ENCODE measurements around the gene CNTFR. TPM values are rescaled to one million over a fixed set of nuclear protein-coding genes. Genes with fewer than 3 reads are reported as not detected.

The CNTFR gene
- total RNA-seq, 2 experiments from 2014 or later: not detected

DNA sequence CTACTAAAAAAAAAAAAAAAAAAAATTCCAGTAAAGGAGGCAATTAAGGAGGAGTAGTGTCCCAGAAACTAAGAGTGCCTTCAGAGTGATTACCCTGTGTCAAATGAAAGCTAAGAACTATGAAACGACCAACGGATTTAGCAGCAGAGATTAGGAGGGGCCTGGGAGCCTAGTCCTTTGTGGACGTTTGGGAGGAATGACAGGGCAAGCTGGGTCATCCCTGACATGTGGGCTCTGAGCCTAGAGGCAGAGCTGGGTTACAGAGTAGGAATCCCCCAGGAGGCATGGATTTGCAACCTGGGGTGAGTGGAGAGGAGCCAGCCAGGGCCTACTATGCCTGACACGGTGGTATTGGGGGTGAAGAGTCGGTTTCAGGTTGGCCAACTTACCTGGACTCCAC, 43.6 kb upstream of the CNTFR start:
- ATAC-seq (no peak), DNase-seq (no peak)
- TF ChIP-seq, protein P1, sequence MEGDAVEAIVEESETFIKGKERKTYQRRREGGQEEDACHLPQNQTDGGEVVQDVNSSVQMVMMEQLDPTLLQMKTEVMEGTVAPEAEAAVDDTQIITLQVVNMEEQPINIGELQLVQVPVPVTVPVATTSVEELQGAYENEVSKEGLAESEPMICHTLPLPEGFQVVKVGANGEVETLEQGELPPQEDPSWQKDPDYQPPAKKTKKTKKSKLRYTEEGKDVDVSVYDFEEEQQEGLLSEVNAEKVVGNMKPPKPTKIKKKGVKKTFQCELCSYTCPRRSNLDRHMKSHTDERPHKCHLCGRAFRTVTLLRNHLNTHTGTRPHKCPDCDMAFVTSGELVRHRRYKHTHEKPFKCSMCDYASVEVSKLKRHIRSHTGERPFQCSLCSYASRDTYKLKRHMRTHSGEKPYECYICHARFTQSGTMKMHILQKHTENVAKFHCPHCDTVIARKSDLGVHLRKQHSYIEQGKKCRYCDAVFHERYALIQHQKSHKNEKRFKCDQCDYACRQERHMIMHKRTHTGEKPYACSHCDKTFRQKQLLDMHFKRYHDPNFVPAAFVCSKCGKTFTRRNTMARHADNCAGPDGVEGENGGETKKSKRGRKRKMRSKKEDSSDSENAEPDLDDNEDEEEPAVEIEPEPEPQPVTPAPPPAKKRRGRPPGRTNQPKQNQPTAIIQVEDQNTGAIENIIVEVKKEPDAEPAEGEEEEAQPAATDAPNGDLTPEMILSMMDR (IDR thresholded peaks at IDR 0.05): no peak
- Mint-ChIP-seq H3K9me3 (no peaks in the 10 kb centered on the region), H3K27me3 (peaks cover 16% of the 10 kb centered on the region), H3K4me3 (no peak overlapping the region), H3K36me3 (ENCODE audit: low read depth) (peaks cover 23% of the 10 kb centered on the region), H3K4me1 (ENCODE audit: low read depth) (peaks cover 37% of the 10 kb centered on the region), H3K27ac (no peak overlapping the region)
- ChIA-PET POLR2A (interaction anchor here (1.4 to 7.3 kb wide), 4 partner anchors 13 to 21 kb away, joined by 5 to 63 read pairs (median 47); partner anchors contain the start of genes DCTN3, GALT and RPP25L), CTCF (interaction anchor here (0.6 to 8.4 kb wide), 15 partner anchors 10 to 255 kb away, joined by 3 to 142 read pairs (median 10); partner anchors contain the start of genes CNTFR, DCTN3, GALT and RPP25L)
- intact Hi-C loops (cut with micrococcal nuclease): no loop called here

DNA sequence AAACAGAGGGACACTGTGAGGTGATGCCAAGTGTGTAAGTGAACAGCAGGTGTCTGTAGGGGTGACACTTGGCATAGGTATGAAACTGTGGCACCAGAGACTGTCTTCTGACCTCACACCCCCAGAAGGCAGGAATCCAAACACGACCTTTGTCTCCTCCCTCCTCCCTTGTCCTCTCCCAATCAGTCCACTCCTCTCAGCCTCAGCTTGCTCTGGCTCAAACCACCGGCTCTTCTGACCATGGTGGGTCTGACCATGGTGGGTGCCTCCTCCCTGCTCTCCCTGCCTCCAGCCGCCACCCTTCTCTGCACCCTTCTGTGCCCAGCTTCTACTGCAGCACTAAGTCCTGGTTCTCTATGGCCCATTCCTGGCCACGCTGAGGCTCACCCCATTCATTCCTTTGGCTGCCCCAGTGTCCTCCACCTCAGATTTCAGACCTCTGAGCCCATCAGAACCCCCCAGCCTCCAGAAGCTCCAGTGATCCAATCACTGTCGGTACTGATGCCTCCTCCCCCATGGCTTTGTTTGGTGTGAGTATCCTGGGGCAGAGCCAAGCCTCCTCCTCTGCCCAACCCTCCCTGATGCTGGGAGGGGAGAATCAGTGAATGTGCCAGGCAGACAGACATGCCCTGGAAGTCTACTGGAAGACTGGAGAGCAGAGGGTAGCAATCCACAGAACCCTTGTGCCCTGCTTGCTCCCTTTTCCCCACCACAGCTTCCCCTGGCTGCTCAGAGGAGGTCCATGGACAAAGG, 41.1 kb upstream of the CNTFR start:
- Mint-ChIP-seq H3K4me1 (ENCODE audit: low read depth) (peaks cover 28% of the 10 kb centered on the region), H3K4me3 (no peak overlapping the region), H3K9me3 (no peaks in the 10 kb centered on the region), H3K27me3 (peaks cover 40% of the 10 kb centered on the region), H3K36me3 (ENCODE audit: low read depth) (peaks cover 12% of the 10 kb centered on the region), H3K27ac (no peak overlapping the region)
- intact Hi-C loops (cut with micrococcal nuclease): no loop called here
- ChIA-PET CTCF (interaction anchor here (1.8 to 8.4 kb wide), 2 partner anchors 16 to 17 kb away, joined by 9 to 133 read pairs; partner anchors contain the start of gene GALT), POLR2A (no interaction called here)
- TF ChIP-seq, protein P1 (IDR thresholded peaks at IDR 0.05): no peak
- no peak for ATAC-seq
- DNase-seq: no peak

DNA sequence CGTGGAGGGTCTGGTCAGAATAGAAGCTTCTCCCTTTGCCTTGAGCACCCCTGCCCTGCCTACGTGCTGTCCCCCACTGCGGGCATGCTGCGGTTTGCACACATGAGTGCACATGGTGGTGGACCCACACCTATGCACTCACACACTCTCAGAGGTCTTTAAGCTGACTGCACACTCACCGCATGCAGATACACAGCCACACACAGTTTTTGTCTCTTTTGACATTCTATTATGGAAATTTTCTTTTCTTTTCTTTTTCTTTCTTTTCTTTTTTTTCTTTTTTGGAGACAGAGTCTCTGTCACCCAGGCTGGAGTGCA, 39.9 kb upstream of the CNTFR start:
- CTCF ChIA-PET: interaction anchor here (0.8 to 1.8 kb wide), 5 partner anchors 8 to 25 kb away, joined by 3 to 9 read pairs (median 4); partner anchors contain the start of genes DCTN3 and SIGMAR1
- no peak overlapping the region for H3K27ac Mint-ChIP-seq
- ATAC-seq: peak; percentile 2
- peak overlapping the region; percentile 55 for H3K4me3 Mint-ChIP-seq
- H3K27me3 Mint-ChIP-seq: peaks cover 45% of the 10 kb centered on the region
- intact Hi-C loops (cut with micrococcal nuclease): no loop called here
- H3K4me1 Mint-ChIP-seq (ENCODE audit: low read depth): peaks cover 18% of the 10 kb centered on the region
- peaks cover 2% of the 10 kb centered on the region for H3K36me3 Mint-ChIP-seq (ENCODE audit: low read depth)
- DNase-seq: no peak
- POLR2A ChIA-PET: interaction anchor here (0.6 to 1.5 kb wide), 4 partner anchors 8 to 14 kb away, joined by 3 to 5 read pairs (median 4); partner anchors contain the start of gene SIGMAR1
- TF ChIP-seq, protein P1 (IDR thresholded peaks at IDR 0.05): no peak
- H3K9me3 Mint-ChIP-seq: no peaks in the 10 kb centered on the region

DNA sequence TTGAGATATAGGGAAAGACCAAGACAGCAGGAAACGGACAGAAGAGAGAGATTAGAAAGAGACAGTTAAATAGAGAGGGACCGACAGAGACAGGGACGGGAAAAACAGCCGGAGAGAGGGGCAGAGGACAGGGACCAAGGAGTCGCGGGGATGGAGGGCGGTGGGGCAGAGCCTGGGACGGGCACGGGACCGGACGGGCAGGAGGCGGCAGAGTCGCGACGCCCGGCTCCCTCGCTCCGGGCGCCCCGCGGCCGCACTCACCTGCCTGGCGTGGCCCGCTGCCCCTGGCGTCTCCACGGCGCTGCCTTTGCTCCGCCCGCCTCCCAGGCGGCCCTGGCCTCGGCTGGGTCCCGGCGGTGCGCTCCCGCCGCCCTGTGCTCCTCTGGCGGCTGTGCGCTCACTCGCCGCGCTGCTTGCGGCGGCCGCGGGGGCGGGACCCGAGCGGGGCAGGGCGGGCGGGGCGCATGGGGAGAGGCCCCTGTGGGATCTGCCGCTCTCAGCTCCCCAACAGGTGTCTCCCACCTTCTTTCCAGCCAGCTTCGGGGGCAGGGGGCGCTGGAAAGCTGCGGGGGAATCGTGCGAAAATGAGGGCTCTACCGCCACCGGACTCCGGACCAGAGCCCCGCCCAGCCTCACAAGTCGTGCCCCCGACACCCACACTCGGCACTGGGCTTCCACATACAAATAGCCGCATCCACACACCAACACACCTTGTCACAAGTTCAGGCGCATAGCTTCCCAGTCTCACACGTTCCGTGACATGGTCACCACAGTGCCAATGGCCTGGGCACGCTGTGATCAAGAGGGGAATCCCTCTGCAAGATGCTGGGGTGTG, 39.3 kb upstream of the CNTFR start, which contains the start of gene ARID3C:
ARID3C (minus strand) TSS at position 411 of the 835 bp plus-strand sequence. CDS start 1,052 bp downstream, outside the sequence.
- peaks cover under 1% of the 10 kb centered on the region for H3K36me3 Mint-ChIP-seq (ENCODE audit: low read depth)
- ATAC-seq: peak; percentile 84
- ChIA-PET POLR2A (interaction anchor here (0.6 to 1.5 kb wide), 4 partner anchors 9 to 14 kb away, joined by 3 to 5 read pairs (median 4); partner anchors contain the start of gene SIGMAR1), CTCF (interaction anchor here (0.9 to 1.8 kb wide), 5 partner anchors 8 to 25 kb away, joined by 3 to 9 read pairs (median 4); partner anchors contain the start of genes DCTN3 and SIGMAR1)
- H3K9me3 Mint-ChIP-seq: no peaks in the 10 kb centered on the region
- DNase-seq: peak; percentile 50
- peaks cover 18% of the 10 kb centered on the region for H3K4me1 Mint-ChIP-seq (ENCODE audit: low read depth)
- intact Hi-C loops (cut with micrococcal nuclease): no loop called here
- H3K4me3 Mint-ChIP-seq: peak within 1 kb of the TSS; percentile 61
- H3K27me3 Mint-ChIP-seq: peaks cover 49% of the 10 kb centered on the region
- TF ChIP-seq, protein P1 (IDR thresholded peaks at IDR 0.05): no peak
- no peak within 1 kb of the TSS for H3K27ac Mint-ChIP-seq
